Panc1 (cell line): ENCODE data around the gene TFDP1. TPM values are rescaled to one million over a fixed set of nuclear protein-coding genes. Genes with fewer than 3 reads are reported as not detected.
A peak's percentile ranks its signal among the peaks of the same experiment; 100 is the strongest.

Source experiments
- ATAC-seq: fragments of 200-7000 bp; cut with Tn5 transposase; 2 replicates; pipeline ENCODE4 v1.9.1; 2020; ENCODE audit warnings: mild to moderate bottlenecking, moderate library complexity
- BruUV-seq: library from RNA; stranded (reverse); fragments of 400-500 nt; replicated peaks from 2 replicates; lab custom pipeline; 2021; lab: Mats Ljungman, UMichigan
- CTCF ChIA-PET: fragments of 300-600 bp; sonication (Branson Sonifier 250); formaldehyde crosslinking; loops from one replicate; lab custom pipeline; 2022; ENCODE audit warnings: antibody characterized with exemption; lab: Charles Lee
- POLR2A ChIA-PET: fragments of 300-600 bp; sonication (Branson Sonifier 250); formaldehyde crosslinking; loops from one replicate; lab custom pipeline; 2022; ENCODE audit warnings: antibody characterized with exemption; lab: Charles Lee
- DNase-seq: peaks from one replicate; pipeline ENCODE4 v3.0.0-alpha.2; 2010; ENCODE audit warnings: low read depth, low spot score
- H3K27ac ChIP-seq: 2 replicates; pipeline ENCODE4 v1.5.1; 2011; ENCODE audit warnings: mild to moderate bottlenecking, low read length, inconsistent platforms
- H3K27me3 ChIP-seq: fragments of 200-500 bp; sonication (Bioruptor generic); 2 replicates; pipeline ENCODE4 v1.6.0; 2014; ENCODE audit warnings: low read length, inconsistent platforms; ENCODE audit not compliant: control insufficient read depth, insufficient read depth
- H3K36me3 ChIP-seq: fragments of 200-500 bp; sonication (Bioruptor generic); 2 replicates; pipeline ENCODE4 v1.5.1; 2014; ENCODE audit warnings: inconsistent platforms, mild to moderate bottlenecking, low read length, moderate library complexity; ENCODE audit not compliant: control insufficient read depth, insufficient read depth
- H3K4me1 ChIP-seq: 2 replicates; pipeline ENCODE4 v1.5.1; 2011; ENCODE audit warnings: inconsistent platforms, mild to moderate bottlenecking, low read length, moderate library complexity; ENCODE audit not compliant: control insufficient read depth, insufficient read depth
- H3K4me3 ChIP-seq, 2 experiments: 2 replicates each; pipeline ENCODE4 v1.5.1; 2011 to 2012; ENCODE audit warnings: low read depth in 2 of 2, low read length in 2 of 2, mild to moderate bottlenecking in 2 of 2, inconsistent platforms in 1 of 2, moderate library complexity in 1 of 2
- H3K9me3 ChIP-seq: fragments of 200-500 bp; sonication (Bioruptor generic); 2 replicates; pipeline ENCODE4 v1.5.1; 2014; ENCODE audit warnings: low read depth, mild to moderate bottlenecking, inconsistent platforms, low read length, moderate library complexity; ENCODE audit not compliant: control insufficient read depth, insufficient read depth
- POLR2AphosphoS5 ChIP-seq: IDR thresholded peaks from 2 replicates; pipeline ENCODE4 v1.6.1; 2012; ENCODE audit warnings: mild to moderate bottlenecking, low read depth, low read length, moderate library complexity
- SIN3A ChIP-seq: IDR thresholded peaks from 2 replicates; pipeline ENCODE4 v1.6.1; 2012; ENCODE audit warnings: low read depth, mild to moderate bottlenecking, low read length, moderate library complexity, borderline replicate concordance; ENCODE audit not compliant: insufficient read depth
- TCF7L2 ChIP-seq: IDR thresholded peaks from 2 replicates; pipeline ENCODE4 v1.6.1; 2011; ENCODE audit warnings: mild to moderate bottlenecking, low read depth, low read length, inconsistent platforms
- in situ Hi-C: cut with HindIII; loops from 2 replicates; pipeline ENCODE4 v1.10.0; 2016; ENCODE audit warnings: low sequenced_read_pairs, low pct_unique_long_range_greater_than_20kb
- intact Hi-C: fragments of 100-400 bp; cut with micrococcal nuclease; formaldehyde crosslinking; loops from one replicate; pipeline ENCODE4 v1.10.0; 2022; ENCODE audit not compliant: unreplicated experiment
- total RNA-seq: library from RNA; stranded (reverse); gene quantifications from one replicate; pipeline ENCODE4 v1.2.1, GENCODE V29; 2021; ENCODE audit not compliant: unreplicated experiment
- TF ChIP-seq, protein P1 (sequence below): fragments of 450-650 bp; IDR thresholded peaks from 2 replicates; pipeline ENCODE4 v1.5.1; 2017; ENCODE audit warnings: mild to moderate bottlenecking
- TF ChIP-seq, protein P2 (sequence below), 2 experiments: IDR thresholded peaks; 2 replicates each; pipeline ENCODE4 v1.6.1; 2011 to 2012; ENCODE audit warnings: low read depth in 2 of 2, control low read depth in 1 of 2, low read length in 1 of 2, mild to moderate bottlenecking in 1 of 2, moderate library complexity in 1 of 2; ENCODE audit not compliant: insufficient read depth in 1 of 2

TFDP1 gene
- total RNA-seq, 1 experiment from 2014 or later = 91.6 TPM

DNA sequence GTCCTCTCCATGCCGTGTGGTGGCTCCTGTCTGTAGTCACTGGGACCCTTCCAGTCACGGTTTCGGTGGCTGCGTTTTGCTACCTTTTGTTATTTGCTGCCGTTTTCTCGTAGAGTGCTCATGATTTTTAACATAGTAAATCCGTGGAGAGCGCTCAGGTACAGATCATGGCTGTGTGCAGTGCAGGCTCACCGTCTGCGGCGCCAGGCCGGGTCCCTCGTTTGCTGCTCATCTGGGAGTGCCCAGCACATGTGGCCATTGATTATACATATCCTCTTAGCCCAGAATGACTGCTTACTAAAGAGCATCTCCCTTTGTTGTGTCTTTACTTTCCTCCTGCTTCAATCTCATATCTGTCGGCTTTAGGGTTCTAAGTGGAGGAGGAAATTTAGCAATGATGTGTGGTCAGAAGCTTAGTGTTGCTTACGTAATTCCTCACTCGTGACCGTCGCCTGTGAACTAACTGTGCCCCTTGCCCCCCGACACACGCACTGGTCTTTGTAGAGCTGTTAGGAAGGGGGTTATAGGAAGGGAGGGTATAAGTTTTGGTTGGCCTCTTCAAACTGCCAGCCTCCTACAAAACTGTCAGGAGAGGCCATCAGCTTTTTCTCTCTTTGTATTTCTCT, 31.8 kb downstream of the TFDP1 start:
- no peaks in the 10 kb centered on the region for H3K9me3 ChIP-seq
- ATAC-seq (no peak), DNase-seq (no peak)
- H3K27ac ChIP-seq = no peak overlapping the region
- H3K4me3 ChIP-seq = no peak overlapping the region
- TF ChIP-seq, protein P1, sequence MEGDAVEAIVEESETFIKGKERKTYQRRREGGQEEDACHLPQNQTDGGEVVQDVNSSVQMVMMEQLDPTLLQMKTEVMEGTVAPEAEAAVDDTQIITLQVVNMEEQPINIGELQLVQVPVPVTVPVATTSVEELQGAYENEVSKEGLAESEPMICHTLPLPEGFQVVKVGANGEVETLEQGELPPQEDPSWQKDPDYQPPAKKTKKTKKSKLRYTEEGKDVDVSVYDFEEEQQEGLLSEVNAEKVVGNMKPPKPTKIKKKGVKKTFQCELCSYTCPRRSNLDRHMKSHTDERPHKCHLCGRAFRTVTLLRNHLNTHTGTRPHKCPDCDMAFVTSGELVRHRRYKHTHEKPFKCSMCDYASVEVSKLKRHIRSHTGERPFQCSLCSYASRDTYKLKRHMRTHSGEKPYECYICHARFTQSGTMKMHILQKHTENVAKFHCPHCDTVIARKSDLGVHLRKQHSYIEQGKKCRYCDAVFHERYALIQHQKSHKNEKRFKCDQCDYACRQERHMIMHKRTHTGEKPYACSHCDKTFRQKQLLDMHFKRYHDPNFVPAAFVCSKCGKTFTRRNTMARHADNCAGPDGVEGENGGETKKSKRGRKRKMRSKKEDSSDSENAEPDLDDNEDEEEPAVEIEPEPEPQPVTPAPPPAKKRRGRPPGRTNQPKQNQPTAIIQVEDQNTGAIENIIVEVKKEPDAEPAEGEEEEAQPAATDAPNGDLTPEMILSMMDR = no peak
- TF ChIP-seq POLR2AphosphoS5 (no peak), TCF7L2 (no peak), SIN3A (no peak)
- TF ChIP-seq, protein P2, sequence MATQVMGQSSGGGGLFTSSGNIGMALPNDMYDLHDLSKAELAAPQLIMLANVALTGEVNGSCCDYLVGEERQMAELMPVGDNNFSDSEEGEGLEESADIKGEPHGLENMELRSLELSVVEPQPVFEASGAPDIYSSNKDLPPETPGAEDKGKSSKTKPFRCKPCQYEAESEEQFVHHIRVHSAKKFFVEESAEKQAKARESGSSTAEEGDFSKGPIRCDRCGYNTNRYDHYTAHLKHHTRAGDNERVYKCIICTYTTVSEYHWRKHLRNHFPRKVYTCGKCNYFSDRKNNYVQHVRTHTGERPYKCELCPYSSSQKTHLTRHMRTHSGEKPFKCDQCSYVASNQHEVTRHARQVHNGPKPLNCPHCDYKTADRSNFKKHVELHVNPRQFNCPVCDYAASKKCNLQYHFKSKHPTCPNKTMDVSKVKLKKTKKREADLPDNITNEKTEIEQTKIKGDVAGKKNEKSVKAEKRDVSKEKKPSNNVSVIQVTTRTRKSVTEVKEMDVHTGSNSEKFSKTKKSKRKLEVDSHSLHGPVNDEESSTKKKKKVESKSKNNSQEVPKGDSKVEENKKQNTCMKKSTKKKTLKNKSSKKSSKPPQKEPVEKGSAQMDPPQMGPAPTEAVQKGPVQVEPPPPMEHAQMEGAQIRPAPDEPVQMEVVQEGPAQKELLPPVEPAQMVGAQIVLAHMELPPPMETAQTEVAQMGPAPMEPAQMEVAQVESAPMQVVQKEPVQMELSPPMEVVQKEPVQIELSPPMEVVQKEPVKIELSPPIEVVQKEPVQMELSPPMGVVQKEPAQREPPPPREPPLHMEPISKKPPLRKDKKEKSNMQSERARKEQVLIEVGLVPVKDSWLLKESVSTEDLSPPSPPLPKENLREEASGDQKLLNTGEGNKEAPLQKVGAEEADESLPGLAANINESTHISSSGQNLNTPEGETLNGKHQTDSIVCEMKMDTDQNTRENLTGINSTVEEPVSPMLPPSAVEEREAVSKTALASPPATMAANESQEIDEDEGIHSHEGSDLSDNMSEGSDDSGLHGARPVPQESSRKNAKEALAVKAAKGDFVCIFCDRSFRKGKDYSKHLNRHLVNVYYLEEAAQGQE (IDR thresholded peaks at IDR 0.05; ENCODE audit: insufficient read depth in 1 of 2, low read depth in 2 of 2, low read length in 1 of 2) = no peak
- intact Hi-C loops = no loop called here
- peaks cover 3% of the 10 kb centered on the region; the same call in 1 of the 2 replicates for H3K36me3 ChIP-seq
- ChIA-PET POLR2A (no interaction called here), CTCF (no interaction called here)
- peaks cover 5% of the 10 kb centered on the region; the same call in 1 of the 2 replicates for H3K4me1 ChIP-seq
- in situ Hi-C loops = no loop called here
- no TSS peak for BruUV-seq
- no peaks in the 10 kb centered on the region for H3K27me3 ChIP-seq

DNA sequence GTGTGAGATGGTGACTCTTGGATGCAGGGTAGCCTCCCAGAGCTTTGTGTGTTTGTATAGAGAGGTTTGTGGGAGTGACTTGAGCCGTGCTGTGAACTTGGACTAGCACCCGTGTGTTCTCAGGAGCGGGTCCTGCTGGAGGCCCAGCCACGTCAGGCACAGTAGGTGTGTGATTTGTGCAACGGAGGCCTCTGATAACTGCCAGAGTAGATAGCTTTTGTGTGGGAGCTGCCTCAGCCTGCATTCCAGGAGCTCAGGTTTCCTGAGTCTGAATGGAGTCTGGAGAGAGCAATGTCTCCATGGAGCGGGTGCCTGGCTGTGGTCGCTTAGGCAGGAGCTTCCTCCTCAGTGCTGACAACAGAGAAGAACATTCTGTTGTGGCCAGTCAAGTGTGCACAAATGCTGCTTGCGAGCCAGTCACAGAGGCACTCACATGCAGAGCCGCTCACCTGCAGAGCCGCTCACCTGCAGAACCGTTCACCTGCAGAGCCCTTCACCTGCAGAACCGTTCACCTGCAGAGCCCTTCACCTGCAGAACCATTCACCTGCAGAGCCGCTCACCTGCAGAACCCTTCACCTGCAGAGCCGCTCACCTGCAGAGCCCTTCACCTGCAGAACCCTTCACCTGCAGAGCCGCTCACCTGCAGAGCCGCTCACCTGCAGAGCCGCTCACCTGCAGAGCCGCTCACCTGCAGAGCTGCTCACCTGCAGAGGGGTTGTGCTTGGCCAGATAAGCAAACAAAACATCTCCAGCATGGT, 32.6 kb downstream of the TFDP1 start:
- ChIA-PET POLR2A (no interaction called here), CTCF (no interaction called here)
- no TSS peak for BruUV-seq
- intact Hi-C loops = no loop called here
- Histone ChIP-seq H3K27ac (no peak overlapping the region), H3K27me3 (no peaks in the 10 kb centered on the region), H3K4me1 (peaks cover 5% of the 10 kb centered on the region; the same call in 1 of the 2 replicates), H3K4me3 (no peak overlapping the region), H3K9me3 (no peaks in the 10 kb centered on the region), H3K36me3 (peaks cover 3% of the 10 kb centered on the region; the same call in 1 of the 2 replicates)
- ATAC-seq (peak; percentile 65), DNase-seq (no peak)
- TF ChIP-seq SIN3A (no peak), POLR2AphosphoS5 (no peak), TCF7L2 (no peak)
- TF ChIP-seq, protein P1 = no peak
- TF ChIP-seq, protein P2 (IDR thresholded peaks at IDR 0.05; ENCODE audit: insufficient read depth in 1 of 2, low read depth in 2 of 2, low read length in 1 of 2) = no peak
- in situ Hi-C loops = no loop called here
